ENCODE data around the gene FXYD7.

The FXYD7 gene

GRCh38 chr19:35112995-35113688, 29.9 kb upstream of the FXYD7 start:
- no peak for DNase-seq

GRCh38 chr19:35114353-35115176, 28.5 kb upstream of the FXYD7 start:
- DNase-seq = no peak

- DNase-seq = no peak
Observed at GRCh38 chr19:35115177-35115951, 27.7 kb upstream of the FXYD7 start, which contains the start of gene FXYD3. FXYD3 (plus strand) TSS chr19:35115823; CDS start chr19:35119377, 3,554 bp downstream.

- DNase-seq = no peak
Observed at GRCh38 chr19:35116072-35116801, 26.8 kb upstream of the FXYD7 start.

GRCh38 chr19:35117116-35117515, 25.9 kb upstream of the FXYD7 start:
- DNase-seq = no peak

GRCh38 chr19:35117799-35118198, 25.3 kb upstream of the FXYD7 start:
- DNase-seq = no peak

- no peak for DNase-seq
Observed at GRCh38 chr19:35118268-35119020, 24.6 kb upstream of the FXYD7 start.

- no peak for DNase-seq
Observed at GRCh38 chr19:35119091-35119490, 24.0 kb upstream of the FXYD7 start.

- DNase-seq = no peak
Observed at GRCh38 chr19:35119578-35120155, 23.4 kb upstream of the FXYD7 start.

- DNase-seq = no peak
Observed at GRCh38 chr19:35120492-35120891, 22.6 kb upstream of the FXYD7 start.

- no peak for DNase-seq
Observed at GRCh38 chr19:35120898-35121297, 22.2 kb upstream of the FXYD7 start.

- no peak for DNase-seq
Observed at GRCh38 chr19:35122687-35123551, 20.1 kb upstream of the FXYD7 start.

GRCh38 chr19:35123573-35123972, 19.5 kb upstream of the FXYD7 start:
- DNase-seq = no peak

GRCh38 chr19:35124098-35125060, 18.7 kb upstream of the FXYD7 start:
- no peak for DNase-seq

- no peak for DNase-seq
Observed at GRCh38 chr19:35125270-35125717, 17.8 kb upstream of the FXYD7 start.

GRCh38 chr19:35125749-35126623, 17.1 kb upstream of the FXYD7 start:
- DNase-seq = no peak

GRCh38 chr19:35126624-35126959, 16.5 kb upstream of the FXYD7 start:
- DNase-seq = no peak

- no peak for DNase-seq
Observed at GRCh38 chr19:35127871-35128270, 15.2 kb upstream of the FXYD7 start.
